Measurements from ENCODE around the gene HLA-DPB1.
A peak's percentile ranks its signal among the peaks of the same experiment; 100 is the strongest.

The HLA-DPB1 gene

GRCh38 chr6:33105386-33105785 is 29.6 kb downstream of the HLA-DPB1 start:
- DNase-seq: no peak

GRCh38 chr6:33105916-33106871 is 30.4 kb downstream of the HLA-DPB1 start:
- no peak for DNase-seq

GRCh38 chr6:33107641-33108040 is 31.9 kb downstream of the HLA-DPB1 start:
- DNase-seq: no peak

- no peak for DNase-seq
Measured at GRCh38 chr6:33108307-33108706, 32.5 kb downstream of the HLA-DPB1 start.

GRCh38 chr6:33112148-33112547 is 36.4 kb downstream of the HLA-DPB1 start:
- peak; percentile 60 for DNase-seq

- no peak for DNase-seq
Measured at GRCh38 chr6:33113755-33114154, 38.0 kb downstream of the HLA-DPB1 start.

GRCh38 chr6:33114406-33114805 is 38.6 kb downstream of the HLA-DPB1 start:
- no peak for DNase-seq

GRCh38 chr6:33116417-33116816 is 40.6 kb downstream of the HLA-DPB1 start:
- no peak for DNase-seq

- no peak for DNase-seq
Measured at GRCh38 chr6:33116841-33117711, 41.3 kb downstream of the HLA-DPB1 start.

- no peak for DNase-seq
Measured at GRCh38 chr6:33117811-33118277, 42.1 kb downstream of the HLA-DPB1 start.

- DNase-seq: no peak
Measured at GRCh38 chr6:33118525-33119123, 42.8 kb downstream of the HLA-DPB1 start.

- no peak for DNase-seq
Measured at GRCh38 chr6:33120001-33120400, 44.2 kb downstream of the HLA-DPB1 start.

- no peak for DNase-seq
Measured at GRCh38 chr6:33123181-33123580, 47.4 kb downstream of the HLA-DPB1 start.

- peak; percentile 13 for DNase-seq
Measured at GRCh38 chr6:33123732-33124524, 48.1 kb downstream of the HLA-DPB1 start.

- DNase-seq: no peak
Measured at GRCh38 chr6:33124525-33124901, 48.7 kb downstream of the HLA-DPB1 start.

- no peak for DNase-seq
Measured at GRCh38 chr6:33124947-33125346, 49.2 kb downstream of the HLA-DPB1 start.

- DNase-seq: no peak
Measured at GRCh38 chr6:33126101-33126714, 50.4 kb downstream of the HLA-DPB1 start.

GRCh38 chr6:33128318-33128717 is 52.5 kb downstream of the HLA-DPB1 start:
- DNase-seq: no peak

- DNase-seq: no peak
Measured at GRCh38 chr6:33132081-33132524, 56.3 kb downstream of the HLA-DPB1 start.

- no peak for DNase-seq
Measured at GRCh38 chr6:33136310-33136900, 60.6 kb downstream of the HLA-DPB1 start.

Data from DMS 273 treated with DMSO at 0.1 percent for 48 hours (cell line).